Measurements from ENCODE around the gene KCP.

KCP gene

GRCh38 chr7:128849156-128849515 is 61.4 kb downstream of the KCP start:
- TF ChIP-seq EGR1 (IDR thresholded peaks at IDR 0.05), result no peak
- TF ChIP-seq EP300 (IDR thresholded peaks at IDR 0.05; ENCODE audit: borderline replicate concordance), result no peak

- TF ChIP-seq MAX (IDR thresholded peaks at IDR 0.05), result no peak
- no peak for TF ChIP-seq USF1 (IDR thresholded peaks at IDR 0.05)
- no peak for TF ChIP-seq REST (IDR thresholded peaks at IDR 0.05; ENCODE audit: low read depth)
- TF ChIP-seq EP300 (IDR thresholded peaks at IDR 0.05; ENCODE audit: borderline replicate concordance), result no peak
- TF ChIP-seq RAD21 (IDR thresholded peaks at IDR 0.05; ENCODE audit: low read depth), result no peak
- no peak for TF ChIP-seq TCF12 (IDR thresholded peaks at IDR 0.05; ENCODE audit: low read depth)
- no peak for TF ChIP-seq YY1 (IDR thresholded peaks at IDR 0.05; ENCODE audit: low read depth)
- no peak for TF ChIP-seq NFIC (IDR thresholded peaks at IDR 0.05)
- TF ChIP-seq EGR1 (IDR thresholded peaks at IDR 0.05), result no peak
- no peak for TF ChIP-seq TAF1 (IDR thresholded peaks at IDR 0.05; ENCODE audit: low read depth)
- no peak for TF ChIP-seq CEBPB (IDR thresholded peaks at IDR 0.05)
- TF ChIP-seq ZBTB7A (IDR thresholded peaks at IDR 0.05; ENCODE audit: low read depth), result no peak
- TF ChIP-seq TEAD4 (IDR thresholded peaks at IDR 0.05), result no peak
- no peak for TF ChIP-seq CREB1 (IDR thresholded peaks at IDR 0.05; ENCODE audit: low read depth)
Measured at GRCh38 chr7:128848289-128849155, 62.0 kb downstream of the KCP start.

GRCh38 chr7:128847721-128848211 is 62.7 kb downstream of the KCP start:
- TF ChIP-seq TEAD4 (IDR thresholded peaks at IDR 0.05), result no peak
- no peak for TF ChIP-seq NFIC (IDR thresholded peaks at IDR 0.05)
- TF ChIP-seq REST (IDR thresholded peaks at IDR 0.05; ENCODE audit: low read depth), result no peak
- no peak for TF ChIP-seq TAF1 (IDR thresholded peaks at IDR 0.05; ENCODE audit: low read depth)
- TF ChIP-seq ZBTB7A (IDR thresholded peaks at IDR 0.05; ENCODE audit: low read depth), result no peak
- TF ChIP-seq USF1 (IDR thresholded peaks at IDR 0.05), result no peak
- no peak for TF ChIP-seq RAD21 (IDR thresholded peaks at IDR 0.05; ENCODE audit: low read depth)
- TF ChIP-seq YY1 (IDR thresholded peaks at IDR 0.05; ENCODE audit: low read depth), result no peak
- TF ChIP-seq FOXM1 (IDR thresholded peaks at IDR 0.05; ENCODE audit: borderline replicate concordance, low read depth), result no peak
- no peak for TF ChIP-seq EP300 (IDR thresholded peaks at IDR 0.05; ENCODE audit: borderline replicate concordance)
- no peak for TF ChIP-seq TCF12 (IDR thresholded peaks at IDR 0.05; ENCODE audit: low read depth)
- no peak for TF ChIP-seq EGR1 (IDR thresholded peaks at IDR 0.05)
- TF ChIP-seq CEBPB (IDR thresholded peaks at IDR 0.05), result no peak
- TF ChIP-seq CREB1 (IDR thresholded peaks at IDR 0.05; ENCODE audit: low read depth), result no peak
- TF ChIP-seq MAX (IDR thresholded peaks at IDR 0.05), result no peak

GRCh38 chr7:128846781-128847444 is 63.6 kb downstream of the KCP start:
- TF ChIP-seq CEBPB (IDR thresholded peaks at IDR 0.05), result no peak
- no peak for TF ChIP-seq FOXM1 (IDR thresholded peaks at IDR 0.05; ENCODE audit: borderline replicate concordance, low read depth)
- TF ChIP-seq RAD21 (IDR thresholded peaks at IDR 0.05; ENCODE audit: low read depth), result no peak
- no peak for TF ChIP-seq TEAD4 (IDR thresholded peaks at IDR 0.05)
- TF ChIP-seq EGR1 (IDR thresholded peaks at IDR 0.05), result no peak
- TF ChIP-seq REST (IDR thresholded peaks at IDR 0.05; ENCODE audit: low read depth), result no peak
- TF ChIP-seq USF1 (IDR thresholded peaks at IDR 0.05), result no peak
- no peak for TF ChIP-seq CREB1 (IDR thresholded peaks at IDR 0.05; ENCODE audit: low read depth)
